Stimulated activated naive CD8-positive, alpha-beta T cell treated with anti-CD3 and anti-CD28 coated beads, Interleukin-15, Interleukin-2, amounts not matched to agents 100 U/mL and 50 U/mL, for 24 hours (primary cell): Measurements from ENCODE around the gene GRIK3.

Experiments
- ATAC-seq: fragments of 150-1000 bp; cut with Tn5 transposase; one replicate; pipeline ENCODE4 v1.10.0; 2021
- DNase-seq: peaks from one replicate; pipeline ENCODE4 v3.0.0; 2021

Gene GRIK3

GRCh38 chr1:36763771-36764170 is 270.5 kb downstream of the GRIK3 start:
- no peak for DNase-seq
- no peak for ATAC-seq

DNA sequence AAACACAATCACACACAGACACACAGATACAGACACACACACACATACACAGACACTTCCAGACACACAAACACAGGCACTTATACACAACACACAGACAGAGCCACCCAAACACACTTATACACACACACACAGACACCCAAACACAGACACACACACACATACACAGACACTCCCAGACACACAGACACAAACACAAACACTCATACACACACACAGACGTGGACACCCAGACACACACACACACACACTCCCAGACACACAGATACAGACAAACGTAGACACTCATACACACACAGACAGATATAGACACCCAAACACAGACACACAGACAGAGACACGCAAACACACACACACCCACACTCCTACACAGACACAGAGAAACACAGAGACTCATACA is 272.1 kb downstream of the GRIK3 start:
- DNase-seq (no peak), ATAC-seq (no peak)

GRCh38 chr1:36761113-36761512 is 273.2 kb downstream of the GRIK3 start:
- no peak for DNase-seq
- no peak for ATAC-seq

GRCh38 chr1:36760081-36760480 is 274.2 kb downstream of the GRIK3 start:
- DNase-seq: no peak
- no peak for ATAC-seq

DNA sequence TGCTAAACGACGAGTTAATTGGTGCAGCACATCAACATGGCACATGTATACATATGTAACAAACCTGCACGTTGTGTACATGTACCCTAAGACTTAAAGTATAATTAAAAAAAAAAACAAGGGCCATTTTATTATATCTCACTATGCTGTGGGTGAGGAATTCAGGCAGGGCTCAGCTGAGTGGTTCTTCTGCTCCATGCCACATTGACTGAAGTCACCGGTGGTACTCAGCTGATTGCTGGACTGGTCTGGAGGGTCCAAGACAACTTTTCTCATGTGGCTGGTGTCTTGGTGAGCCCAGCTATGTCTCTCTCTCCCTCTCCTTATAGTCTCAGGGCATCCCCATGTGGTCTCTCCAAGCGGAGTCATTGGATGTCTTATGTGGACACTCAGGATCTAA is 275.0 kb downstream of the GRIK3 start:
- DNase-seq (no peak), ATAC-seq (no peak)

- ATAC-seq: no peak
- DNase-seq: no peak
Measured at GRCh38 chr1:36755303-36756230, 278.7 kb downstream of the GRIK3 start.

DNA sequence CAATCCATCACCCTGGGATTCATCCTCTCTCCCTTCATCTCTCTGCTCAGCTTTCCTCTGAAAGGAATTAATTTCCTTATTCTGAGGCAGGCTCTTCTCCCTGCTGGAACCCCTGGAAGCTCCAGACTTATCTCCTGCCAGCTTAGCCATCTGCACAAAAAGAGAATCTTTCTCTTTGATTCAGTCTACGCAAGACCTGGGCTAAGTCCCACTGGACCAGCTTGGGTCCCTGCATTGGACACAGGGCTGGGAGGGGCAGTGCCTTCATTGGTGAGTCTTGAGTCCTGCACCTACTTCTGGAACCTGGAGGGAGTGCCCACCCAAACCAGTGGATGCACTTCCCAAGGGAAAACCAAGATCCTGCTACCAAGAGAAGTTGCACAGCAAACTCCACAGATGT is 279.9 kb downstream of the GRIK3 start:
- no peak for ATAC-seq
- no peak for DNase-seq

DNA sequence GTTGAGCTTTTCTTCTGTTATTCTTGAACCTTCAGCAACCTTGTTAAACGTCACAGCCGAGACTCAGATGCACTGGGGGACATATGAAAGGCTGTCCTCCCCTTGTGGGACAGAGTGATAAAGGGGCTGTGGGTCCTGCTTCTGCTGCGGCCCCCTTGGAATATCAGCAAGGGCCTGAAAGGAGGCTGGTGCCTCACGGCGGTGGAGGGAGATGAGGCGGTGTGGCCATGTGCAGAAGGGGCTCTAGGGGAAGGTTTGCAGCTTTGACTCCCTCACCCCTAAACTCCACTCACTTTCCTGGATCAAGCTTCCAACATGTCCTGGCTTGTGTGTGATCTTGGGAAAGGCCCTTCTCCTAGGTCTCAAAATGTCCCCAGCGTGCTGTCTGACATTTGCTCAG is 280.9 kb downstream of the GRIK3 start:
- no peak for DNase-seq
- ATAC-seq: no peak

DNA sequence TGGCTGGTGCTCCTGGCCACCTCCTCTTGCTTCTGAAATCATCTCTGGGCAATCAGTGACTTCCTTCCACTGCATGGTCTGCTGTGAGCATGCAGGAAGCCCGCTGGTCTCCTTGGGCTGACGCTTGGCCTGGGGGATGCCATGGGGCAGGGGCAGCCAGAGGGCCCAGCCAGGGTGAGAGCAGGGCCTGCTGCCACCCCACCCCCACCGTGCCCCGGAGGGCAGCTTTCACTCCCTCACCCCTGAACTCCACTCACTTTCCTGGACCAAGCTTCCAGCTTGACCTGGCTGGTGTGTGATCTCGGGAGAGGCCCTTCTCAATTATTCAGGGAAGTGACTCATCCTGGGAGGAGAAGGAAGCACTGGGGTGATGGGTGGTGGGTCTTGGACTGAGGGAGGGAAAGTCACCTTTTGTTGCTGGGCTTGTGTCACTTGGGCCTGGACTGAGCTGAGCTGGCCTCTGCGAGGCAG is 281.4 kb downstream of the GRIK3 start:
- ATAC-seq: no peak
- DNase-seq: no peak

GRCh38 chr1:36752431-36752830 is 281.9 kb downstream of the GRIK3 start:
- ATAC-seq (no peak), DNase-seq (no peak)

DNA sequence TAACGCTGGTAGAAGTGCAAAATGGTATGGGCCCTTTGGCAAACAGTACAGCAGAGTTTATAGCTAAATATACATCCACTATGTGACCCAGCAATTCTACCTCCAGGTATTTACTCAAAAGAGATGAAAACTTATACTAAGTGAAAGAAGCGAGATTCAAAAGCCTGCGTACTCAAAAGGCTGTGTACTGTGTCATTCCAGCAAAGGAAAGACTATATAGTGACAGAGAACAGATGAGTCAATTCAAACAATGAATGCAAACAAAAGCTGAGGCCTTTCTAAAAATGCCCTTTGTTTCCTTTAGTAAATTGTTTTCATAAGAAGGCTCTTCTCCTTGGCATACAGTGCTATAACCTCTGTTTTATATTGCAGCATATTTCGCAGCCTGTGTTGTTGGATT is 282.8 kb downstream of the GRIK3 start:
- no peak for ATAC-seq

GRCh38 chr1:36748466-36748865 is 285.8 kb downstream of the GRIK3 start:
- no peak for ATAC-seq

More for the DNA sequence above, 282.8 kb downstream of the GRIK3 start:
- DNase-seq: no peak

More at GRCh38 chr1:36748466-36748865, 285.8 kb downstream of the GRIK3 start:
- DNase-seq: no peak
